Right cardiac atrium (tissue), 5 donors: ENCODE results near the gene ANKRD63. TPM values are rescaled to one million over a fixed set of nuclear protein-coding genes. Genes with fewer than 3 reads are reported as not detected.

Source experiments
- ATAC-seq, 2 donors: fragments of 200-7000 bp; cut with Tn5 transposase; one replicate each; pipeline versions ENCODE4 v1.8.0 to v1.9.1; 2020; ENCODE audit warnings: moderate library complexity in 2 of 2, mild to moderate bottlenecking in 1 of 2
- DNase-seq, 3 donors: peaks; one replicate each; pipeline ENCODE4 v3.0.0-alpha.2; 2020
- H3K27ac ChIP-seq: one replicate; pipeline ENCODE4 v1.5.1; 2013; ENCODE audit warnings: mild to moderate bottlenecking, low read length, control low read depth, moderate library complexity
- H3K27me3 ChIP-seq: one replicate; pipeline ENCODE4 v1.6.1; 2013; ENCODE audit not compliant: control insufficient read depth, insufficient read depth
- H3K4me1 ChIP-seq: one replicate; pipeline ENCODE4 v1.6.1; 2013; ENCODE audit warnings: low read length; ENCODE audit not compliant: control insufficient read depth, insufficient read depth
- H3K4me3 ChIP-seq: one replicate; pipeline ENCODE4 v1.5.1; 2013; ENCODE audit warnings: low read length, control low read depth
- H3K9me3 ChIP-seq: one replicate; pipeline ENCODE4 v1.6.1; 2013; ENCODE audit warnings: low read length; ENCODE audit not compliant: control insufficient read depth
- WGBS: extraction: QIAGEN DNeasy Blood & Tissue Kit; methylation state at CpG from one replicate; pipeline ENCODE4 v1.1.7; 2013; 5-methylcytosine and 5-hydroxymethylcytosine counted together
- intact Hi-C, 4 donors: fragments of 100-400 bp; cut with DNase I; formaldehyde crosslinking; loops; one replicate each; pipeline versions ENCODE4 v1.11.0 to v1.14.0; 2022 to 2023
- polyA plus RNA-seq: library from polyadenylated mRNA; stranded (reverse); fragments of 200-250 nt; gene quantifications from one replicate; pipeline ENCODE4 v1.2.3, GENCODE V29; 2013
- total RNA-seq, 4 donors: library from RNA; stranded (reverse); fragmentation: NEBNext Ultra II Directional; extraction: Animal tissue kit (Norgen Biotek cat#: 25700); gene quantifications; one replicate each; pipeline ENCODE4 v1.2.1, GENCODE V29; 2021
- donor health status: healthy with polysubstance abuse.
- donor health status: DM: no; HTN: yes; CAD: no.
- donor health status: DM: no; HTN: no; CAD: no.
- donor health status: DM: no; HTN: yes; CAD: no; lungs with severe emphysema.
- donor health status: DM: yes; HTN: yes; CAD: no.

The ANKRD63 gene
- total and polyA plus RNA-seq, 5 donors, result 0.42 to 5.0 (median 4.3) TPM

- no peaks in the 10 kb centered on the region for H3K9me3 ChIP-seq
- 74% methylated on average over 11 of the region's 11 CpGs for WGBS
- ATAC-seq, result no peak
Measured at GRCh38 chr15:40270246-40270995, 12.4 kb downstream of the ANKRD63 start.

GRCh38 chr15:40269604-40270003 is 13.3 kb downstream of the ANKRD63 start:
- no peaks in the 10 kb centered on the region for H3K27me3 ChIP-seq
- no peak overlapping the region for H3K27ac ChIP-seq
- no peak for DNase-seq
- intact Hi-C loops, result loop anchor here in 3 of 4 donors (5.0 to 10.0 kb wide), 2 partner anchors 222 to 225 kb away; no protein-coding TSS in a partner anchor
- ATAC-seq, result no peak
- no peaks in the 10 kb centered on the region for H3K4me1 ChIP-seq
- no peaks in the 10 kb centered on the region for H3K9me3 ChIP-seq
- WGBS, result 84% methylated on average over 4 of the region's 4 CpGs
- H3K4me3 ChIP-seq, result no peak overlapping the region

More at GRCh38 chr15:40270246-40270995, 12.4 kb downstream of the ANKRD63 start:
- Histone ChIP-seq H3K27ac (no peak overlapping the region), H3K27me3 (no peaks in the 10 kb centered on the region), H3K4me3 (no peak overlapping the region), H3K4me1 (no peaks in the 10 kb centered on the region)
- DNase-seq, result no peak
- intact Hi-C loops, result loop anchor here in 3 of 4 donors (5.0 to 10.0 kb wide), 2 partner anchors 223 to 226 kb away; no protein-coding TSS in a partner anchor

DNA sequence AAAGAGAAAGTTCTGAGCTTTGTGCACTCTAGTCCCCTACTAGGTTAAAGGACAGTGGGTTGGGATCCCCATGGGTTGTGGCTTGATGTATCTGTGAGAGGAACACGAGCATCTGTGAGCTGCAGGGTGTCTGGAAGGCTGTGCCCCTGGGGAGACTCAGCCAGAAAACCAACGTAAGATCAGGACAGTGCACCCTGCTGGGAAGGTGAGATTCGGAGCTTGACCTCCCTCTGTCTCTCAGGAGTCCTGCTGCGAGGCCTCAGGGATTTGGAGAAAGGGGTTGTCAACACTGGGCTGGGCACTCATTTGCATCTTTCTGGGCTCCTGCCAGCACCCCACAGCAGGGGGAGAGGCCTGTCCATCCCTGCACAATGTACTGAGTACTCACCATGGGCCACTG is 15.2 kb downstream of the ANKRD63 start:
- intact Hi-C loops, result no loop called here
- no peak overlapping the region for H3K4me3 ChIP-seq
- no peak overlapping the region for H3K27ac ChIP-seq
- ATAC-seq, result no peak
- peak in 1 of 3 donors; percentile 24 for DNase-seq
- no peaks in the 10 kb centered on the region for H3K4me1 ChIP-seq
- H3K9me3 ChIP-seq, result no peaks in the 10 kb centered on the region
- WGBS, result 77% methylated on average over 4 of the region's 4 CpGs
- H3K27me3 ChIP-seq, result no peaks in the 10 kb centered on the region

DNA sequence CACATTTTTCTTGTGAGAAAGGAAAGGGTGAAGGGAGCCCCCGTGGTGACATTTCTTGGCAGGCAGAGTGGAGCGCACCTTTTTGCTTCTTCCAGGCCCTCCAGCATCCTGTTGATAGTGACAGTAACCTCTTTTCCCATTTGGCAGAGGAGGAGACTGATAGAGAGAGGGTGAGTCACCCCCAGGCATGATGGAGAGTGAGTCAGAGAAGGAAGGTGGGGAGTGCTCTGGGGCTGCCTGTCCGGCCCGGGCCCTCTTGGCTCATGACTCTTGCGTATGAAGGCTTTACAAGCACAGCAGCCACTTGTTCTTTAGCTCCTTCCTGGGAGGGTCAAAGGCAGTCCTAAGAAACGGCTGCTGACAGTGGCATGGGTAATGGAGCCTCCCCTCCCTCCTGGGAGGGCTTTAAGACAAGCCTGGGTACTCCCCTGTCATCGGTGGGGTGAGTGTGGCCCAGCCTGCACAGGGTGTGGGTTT is 16.0 kb downstream of the ANKRD63 start:
- Histone ChIP-seq H3K4me3 (no peak overlapping the region), H3K27ac (no peak overlapping the region), H3K27me3 (no peaks in the 10 kb centered on the region), H3K4me1 (no peaks in the 10 kb centered on the region), H3K9me3 (no peaks in the 10 kb centered on the region)
- WGBS, result 49% methylated on average over 7 of the region's 7 CpGs
- DNase-seq (peak in 1 of 3 donors; percentile 60), ATAC-seq (peak; percentile 51 to 83)
- intact Hi-C loops, result no loop called here

DNA sequence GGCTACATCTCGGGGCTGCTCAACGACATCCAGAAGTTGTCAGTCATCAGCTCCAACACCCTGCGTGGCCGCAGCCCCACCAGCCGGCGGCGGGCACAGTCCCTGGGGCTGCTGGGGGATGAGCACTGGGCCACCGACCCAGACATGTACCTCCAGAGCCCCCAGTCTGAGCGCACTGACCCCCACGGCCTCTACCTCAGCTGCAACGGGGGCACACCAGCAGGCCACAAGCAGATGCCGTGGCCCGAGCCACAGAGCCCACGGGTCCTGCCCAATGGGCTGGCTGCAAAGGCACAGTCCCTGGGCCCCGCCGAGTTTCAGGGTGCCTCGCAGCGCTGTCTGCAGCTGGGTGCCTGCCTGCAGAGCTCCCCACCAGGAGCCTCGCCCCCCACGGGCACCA is 17.0 kb downstream of the ANKRD63 start:
- 92% methylated on average over 20 of the region's 20 CpGs for WGBS
- DNase-seq (peak in 1 of 3 donors; percentile 43), ATAC-seq (no peak)
- Histone ChIP-seq H3K4me3 (no peak overlapping the region), H3K9me3 (no peaks in the 10 kb centered on the region), H3K27me3 (no peaks in the 10 kb centered on the region), H3K4me1 (no peaks in the 10 kb centered on the region), H3K27ac (no peak overlapping the region)
- intact Hi-C loops, result no loop called here

DNA sequence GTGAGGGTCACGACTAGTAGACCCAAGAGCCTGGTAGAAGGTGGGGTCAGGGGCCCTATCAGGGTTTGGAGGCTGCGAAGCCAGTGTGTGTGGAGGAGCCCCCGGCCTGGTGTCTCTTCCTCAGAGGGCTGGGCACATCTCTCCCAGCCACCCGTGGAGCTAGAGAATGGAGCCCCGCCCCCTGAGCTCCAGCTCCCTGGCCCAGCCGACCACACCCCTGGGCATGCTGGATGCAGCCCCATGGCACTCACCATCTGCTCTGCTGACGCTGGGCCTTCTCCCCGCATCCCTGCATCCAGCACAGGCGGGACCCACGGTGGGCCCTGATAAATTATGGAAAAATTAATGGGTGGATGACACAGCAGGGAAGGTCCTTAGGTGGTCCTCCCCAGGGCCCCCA is 17.5 kb downstream of the ANKRD63 start:
- Histone ChIP-seq H3K27ac (no peak overlapping the region), H3K27me3 (no peaks in the 10 kb centered on the region), H3K4me3 (no peak overlapping the region), H3K4me1 (no peaks in the 10 kb centered on the region), H3K9me3 (no peaks in the 10 kb centered on the region)
- DNase-seq, result no peak
- intact Hi-C loops, result no loop called here
- ATAC-seq, result no peak
- 84% methylated on average over 10 of the region's 10 CpGs for WGBS

- 84% methylated on average over 16 of the region's 16 CpGs for WGBS
- intact Hi-C loops, result no loop called here
- Histone ChIP-seq H3K27ac (no peak overlapping the region), H3K4me3 (no peak overlapping the region), H3K9me3 (no peaks in the 10 kb centered on the region), H3K27me3 (no peaks in the 10 kb centered on the region), H3K4me1 (no peaks in the 10 kb centered on the region)
- DNase-seq (no peak), ATAC-seq (no peak)
Measured at GRCh38 chr15:40264321-40265153, 18.3 kb downstream of the ANKRD63 start.

- DNase-seq (no peak), ATAC-seq (no peak)
- Histone ChIP-seq H3K4me1 (no peaks in the 10 kb centered on the region), H3K27ac (no peak overlapping the region), H3K4me3 (no peak overlapping the region), H3K9me3 (no peaks in the 10 kb centered on the region), H3K27me3 (no peaks in the 10 kb centered on the region)
- intact Hi-C loops, result no loop called here
- WGBS, result 79% methylated on average over 12 of the region's 12 CpGs
Measured at GRCh38 chr15:40263024-40263754, 19.7 kb downstream of the ANKRD63 start.

- H3K4me3 ChIP-seq, result no peak overlapping the region
- no peaks in the 10 kb centered on the region for H3K4me1 ChIP-seq
- no peaks in the 10 kb centered on the region for H3K27me3 ChIP-seq
- H3K9me3 ChIP-seq, result no peaks in the 10 kb centered on the region
- DNase-seq (peak in 1 of 3 donors; percentile 31), ATAC-seq (no peak)
- WGBS, result 66% methylated on average over 7 of the region's 7 CpGs
- no peak overlapping the region for H3K27ac ChIP-seq
- intact Hi-C loops, result no loop called here
Measured at GRCh38 chr15:40259021-40259420, 23.8 kb downstream of the ANKRD63 start.

DNA sequence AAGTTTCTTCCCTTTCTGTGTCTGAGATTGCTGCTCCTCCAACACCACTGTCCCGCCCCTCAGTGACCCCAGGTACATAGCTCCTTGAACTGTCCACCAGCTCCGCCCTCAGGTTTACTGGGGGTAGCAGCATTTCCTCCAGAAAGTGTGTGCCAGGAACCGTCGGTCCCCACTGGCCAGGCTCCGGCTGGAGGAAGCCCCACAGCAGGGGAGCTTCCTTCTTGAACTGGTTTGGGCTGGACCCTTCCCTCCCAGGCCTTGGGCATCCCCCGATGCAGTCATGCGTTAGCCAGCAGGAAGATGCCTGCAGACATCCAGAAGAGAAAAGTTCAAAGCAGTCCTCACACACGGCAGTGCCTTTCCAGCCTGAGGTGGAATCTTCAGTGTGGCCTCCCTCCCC is 24.3 kb downstream of the ANKRD63 start:
- Histone ChIP-seq H3K27me3 (no peaks in the 10 kb centered on the region), H3K4me3 (no peak overlapping the region), H3K9me3 (no peaks in the 10 kb centered on the region), H3K4me1 (peaks cover under 1% of the 10 kb centered on the region), H3K27ac (no peak overlapping the region)
- ATAC-seq (no peak), DNase-seq (peak in 1 of 3 donors; percentile 10)
- intact Hi-C loops, result no loop called here
- WGBS, result 57% methylated on average over 8 of the region's 8 CpGs
